ENCODE results near the gene B4GALNT2. TPM values are rescaled to one million over a fixed set of nuclear protein-coding genes. Genes with fewer than 3 reads are reported as not detected.

Gene B4GALNT2
- total RNA-seq, 6 experiments from 2014 or later, result 0.04 to 0.05 TPM; not detected in 4

- TF ChIP-seq POLR2A (IDR thresholded peaks at IDR 0.05), result no peak
- TF ChIP-seq CTCF (IDR thresholded peaks at IDR 0.05), result no peak
- H3K36me3 ChIP-seq, result no peaks in the 10 kb centered on the region
- H3K9me3 ChIP-seq, result no peaks in the 10 kb centered on the region
- no peaks in the 10 kb centered on the region for H3K27me3 ChIP-seq
- no peak overlapping the region for H3K27ac ChIP-seq
- H3K4me3 ChIP-seq, result no peak overlapping the region
- 62% methylated on average over 4 of the region's 5 CpGs for WGBS (ENCODE audit: insufficient coverage, low coverage, low lambda C conversion rate, missing lambda C conversion rate)
- ATAC-seq, result no peak
- DNase-seq, result no peak
- no peaks in the 10 kb centered on the region for H3K4me1 ChIP-seq
- intact Hi-C loops (cut with DNase I), result no loop called here
These were observed 80.8 kb downstream of the B4GALNT2 start for GRCh38 chr17:49213399-49213798.

GRCh38 chr17:49213847-49214246, 81.3 kb downstream of the B4GALNT2 start:
- intact Hi-C loops (cut with DNase I), result no loop called here
- ATAC-seq (no peak), DNase-seq (no peak)
- Histone ChIP-seq H3K36me3 (no peaks in the 10 kb centered on the region), H3K27ac (peak overlapping the region in 1 of 3 donors; percentile 17), H3K27me3 (no peaks in the 10 kb centered on the region), H3K9me3 (no peaks in the 10 kb centered on the region), H3K4me1 (no peaks in the 10 kb centered on the region), H3K4me3 (no peak overlapping the region)
- TF ChIP-seq CTCF (IDR thresholded peaks at IDR 0.05) (no peak), POLR2A (IDR thresholded peaks at IDR 0.05) (no peak)
- 69% methylated on average over 2 of the region's 2 CpGs for WGBS (ENCODE audit: insufficient coverage, low coverage, low lambda C conversion rate, missing lambda C conversion rate)

- H3K27me3 ChIP-seq, result no peaks in the 10 kb centered on the region
- intact Hi-C loops (cut with DNase I), result no loop called here
- H3K4me3 ChIP-seq, result no peak overlapping the region
- H3K36me3 ChIP-seq, result no peaks in the 10 kb centered on the region
- H3K27ac ChIP-seq, result peak overlapping the region in 2 of 3 donors; percentile 17 to 40
- H3K4me1 ChIP-seq, result no peaks in the 10 kb centered on the region
- no peak for DNase-seq
- 42% methylated on average over 12 of the region's 12 CpGs for WGBS (ENCODE audit: insufficient coverage, low coverage, low lambda C conversion rate, missing lambda C conversion rate)
- ATAC-seq, result no peak
- H3K9me3 ChIP-seq, result no peaks in the 10 kb centered on the region
- TF ChIP-seq POLR2A (IDR thresholded peaks at IDR 0.05) (no peak), CTCF (IDR thresholded peaks at IDR 0.05) (no peak)
These were observed 82.2 kb downstream of the B4GALNT2 start for GRCh38 chr17:49214676-49215360.

GRCh38 chr17:49216482-49216881, 83.9 kb downstream of the B4GALNT2 start:
- no peaks in the 10 kb centered on the region for H3K9me3 ChIP-seq
- 51% methylated on average over 2 of the region's 13 CpGs for WGBS (ENCODE audit: insufficient coverage, low coverage, low lambda C conversion rate, missing lambda C conversion rate)

More at GRCh38 chr17:49216482-49216881, 83.9 kb downstream of the B4GALNT2 start:
- intact Hi-C loops (cut with DNase I), result no loop called here
- TF ChIP-seq CTCF (IDR thresholded peaks at IDR 0.05), result no peak
- no peak for TF ChIP-seq POLR2A (IDR thresholded peaks at IDR 0.05)
- no peaks in the 10 kb centered on the region for H3K4me1 ChIP-seq
- H3K36me3 ChIP-seq, result no peaks in the 10 kb centered on the region
- no peaks in the 10 kb centered on the region for H3K27me3 ChIP-seq
- H3K4me3 ChIP-seq, result no peak overlapping the region
- ATAC-seq, result no peak
- peak overlapping the region in 2 of 3 donors; percentile 5 to 33 for H3K27ac ChIP-seq
- no peak for DNase-seq

Measured in right lobe of liver (tissue), 6 donors.